ENCODE results near the gene EPN1. TPM values are rescaled to one million over a fixed set of nuclear protein-coding genes. Genes with fewer than 3 reads are reported as not detected.

The EPN1 gene
- total and polyA plus RNA-seq, 11 donors, result 125 to 377 (median 188) TPM

- Histone ChIP-seq H3K36me3 (peaks cover 0 to 84% (median 72%) of the 10 kb centered on the region in 9 donors), H3K27ac (no peak overlapping the region), H3K27me3 (no peaks in the 10 kb centered on the region), H3K4me3 (no peak overlapping the region), H3K4me1 (peaks cover 0 to 47% (median 8%) of the 10 kb centered on the region in 12 donors), H3K9me3 (no peaks in the 10 kb centered on the region)
- TF ChIP-seq CTCF (IDR thresholded peaks at IDR 0.05), result no peak
- TF ChIP-seq POLR2A (IDR thresholded peaks at IDR 0.05), result no peak
- WGBS, 4 donors, result 68 to 71% (median 69%) methylated on average over 23 of the region's 23 CpGs
- DNase-seq (peak in 1 of 5 donors; percentile 61), ATAC-seq (peak in 1 of 4 donors; percentile 16)
- intact Hi-C loops (cut with DNase I), result no loop called here
Observed at GRCh38 chr19:55670280-55671053, 4.6 kb upstream of the EPN1 start.

- H3K36me3 ChIP-seq, result peaks cover 0 to 79% (median 66%) of the 10 kb centered on the region in 9 donors
- no peak overlapping the region for H3K4me3 ChIP-seq
- TF ChIP-seq POLR2A (IDR thresholded peaks at IDR 0.05) (no peak), CTCF (IDR thresholded peaks at IDR 0.05) (no peak)
- WGBS, 4 donors, result 67 to 70% (median 69%) methylated on average over 2 of the region's 2 CpGs
- DNase-seq (no peak), ATAC-seq (no peak)
- no peaks in the 10 kb centered on the region for H3K27me3 ChIP-seq
- H3K9me3 ChIP-seq, result no peaks in the 10 kb centered on the region
- no peak overlapping the region for H3K27ac ChIP-seq
- intact Hi-C loops (cut with DNase I), result no loop called here
- peaks cover 0 to 51% (median 12%) of the 10 kb centered on the region in 12 donors for H3K4me1 ChIP-seq
Observed at GRCh38 chr19:55671054-55671378, 4.0 kb upstream of the EPN1 start.

- Histone ChIP-seq H3K27me3 (no peaks in the 10 kb centered on the region), H3K9me3 (no peaks in the 10 kb centered on the region), H3K4me3 (no peak overlapping the region), H3K4me1 (peaks cover 9 to 54% (median 26%) of the 10 kb centered on the region in 12 donors), H3K36me3 (peaks cover 0 to 65% (median 52%) of the 10 kb centered on the region in 9 donors), H3K27ac (no peak overlapping the region)
- DNase-seq, result no peak
- intact Hi-C loops (cut with DNase I), result loop anchor here in 1 of 10 donors (2.0 kb wide), 1 partner anchor 14 kb away; no protein-coding TSS in a partner anchor
- TF ChIP-seq POLR2A (IDR thresholded peaks at IDR 0.05) (no peak), CTCF (IDR thresholded peaks at IDR 0.05) (no peak)
- no peak for ATAC-seq
- WGBS, 4 donors, result 79 to 84% (median 81%) methylated on average over 5 of the region's 5 CpGs
Observed at GRCh38 chr19:55672418-55672817, 2.6 kb upstream of the EPN1 start.

GRCh38 chr19:55673465-55673864 is 1.6 kb upstream of the EPN1 start:
- 75 to 80% (median 79%) methylated on average over 9 of the region's 9 CpGs for WGBS, 4 donors
- TF ChIP-seq POLR2A (IDR thresholded peaks at IDR 0.05) (no peak), CTCF (IDR thresholded peaks at IDR 0.05) (no peak)
- Histone ChIP-seq H3K27me3 (no peaks in the 10 kb centered on the region), H3K4me3 (no peak overlapping the region), H3K36me3 (peaks cover 0 to 59% (median 44%) of the 10 kb centered on the region in 9 donors), H3K9me3 (no peaks in the 10 kb centered on the region), H3K27ac (no peak overlapping the region), H3K4me1 (peaks cover 12 to 55% (median 32%) of the 10 kb centered on the region in 12 donors)
- intact Hi-C loops (cut with DNase I), result loop anchor here in 1 of 10 donors (2.0 kb wide), 1 partner anchor 15 kb away; no protein-coding TSS in a partner anchor
- ATAC-seq (no peak), DNase-seq (peak in 1 of 5 donors; percentile 50)

Data from heart left ventricle (tissue), 16 donors.